Skeletal muscle tissue (tissue), 5 donors: ENCODE results near the gene RCOR2. TPM values are rescaled to one million over a fixed set of nuclear protein-coding genes. Genes with fewer than 3 reads are reported as not detected.

Source experiments
- H3K27ac ChIP-seq: one replicate; pipeline ENCODE4 v1.7.0; 2013; ENCODE audit warnings: mild to moderate bottlenecking, low read depth, low read length, inconsistent platforms
- H3K27me3 ChIP-seq, 3 donors: one replicate each; pipeline ENCODE4 v1.7.0; 2013; ENCODE audit warnings: low read length in 3 of 3; ENCODE audit not compliant: control insufficient read depth in 3 of 3, insufficient read depth in 3 of 3
- H3K36me3 ChIP-seq, 3 donors: one replicate each; pipeline ENCODE4 v1.7.0; 2013; ENCODE audit warnings: low read length in 3 of 3; ENCODE audit not compliant: control insufficient read depth in 3 of 3, insufficient read depth in 3 of 3
- H3K4me1 ChIP-seq, 3 donors: one replicate each; pipeline ENCODE4 v1.7.0; 2013; ENCODE audit warnings: low read length in 3 of 3, mild to moderate bottlenecking in 3 of 3; ENCODE audit not compliant: control insufficient read depth in 3 of 3, insufficient read depth in 3 of 3
- H3K4me3 ChIP-seq, 3 donors: one replicate each; pipeline ENCODE4 v1.7.0; 2013; ENCODE audit warnings: low read length in 3 of 3
- H3K9ac ChIP-seq, 3 donors: one replicate each; pipeline ENCODE4 v1.7.0; 2013; ENCODE audit warnings: low read length in 3 of 3, mild to moderate bottlenecking in 3 of 3, moderate library complexity in 2 of 3, low read depth in 1 of 3
- H3K9me3 ChIP-seq, 3 donors: one replicate each; pipeline ENCODE4 v1.7.0; 2013; ENCODE audit warnings: low read length in 3 of 3; ENCODE audit not compliant: control insufficient read depth in 3 of 3
- small RNA-seq: library from RNA; depleted of rRNA; stranded (forward); fragments of <200 nt; gene quantifications from one replicate; pipeline ENCODE3, GENCODE V24; 2014
- total RNA-seq: library from RNA; depleted of rRNA; stranded (reverse); fragments of >200 nt; gene quantifications from one replicate; pipeline ENCODE4 v1.2.3, GENCODE V29; 2014
- donor health status: Osteomylitis.

The RCOR2 gene
- total RNA-seq, 1 donor from 2014 or later: 4.2 TPM

GRCh38 chr11:63862923-63863322 is 54.0 kb downstream of the RCOR2 start:
- Histone ChIP-seq H3K9me3 (no peaks in the 10 kb centered on the region), H3K36me3 (peaks cover 0 to 6% (median 2%) of the 10 kb centered on the region in 3 donors), H3K9ac (no peak overlapping the region), H3K4me1 (peaks cover 5 to 15% (median 12%) of the 10 kb centered on the region in 3 donors), H3K4me3 (no peak overlapping the region), H3K27ac (no peak overlapping the region), H3K27me3 (no peaks in the 10 kb centered on the region)

Small RNAs within 50 kb of the gene (small RNA-seq; reads per million reads assigned to genes)
- gene RNU6-1306P: not detected

Other genes starting within 250 kb of the RCOR2 start
- 40.2 TPM for gene ATL3, start 245.8 kb downstream of the RCOR2 start, total RNA-seq
- 28.7 TPM for gene RTN3, start 235.7 kb downstream of the RCOR2 start, total RNA-seq
- 15.7 TPM for gene ZFTA, start 148.4 kb downstream of the RCOR2 start, total RNA-seq
- 6.8 TPM for gene SPINDOC, start 103.7 kb downstream of the RCOR2 start, total RNA-seq
- gene MARK2, start 78.1 kb downstream of the RCOR2 start, total RNA-seq: 6.8 TPM
- 4.7 TPM for gene NAA40, start 21.8 kb upstream of the RCOR2 start, total RNA-seq
- gene COX8A, start 57.5 kb upstream of the RCOR2 start, total RNA-seq: 481 TPM
- gene OTUB1, start 69.3 kb upstream of the RCOR2 start, total RNA-seq: 18.3 TPM
- gene FLRT1, start 118.8 kb upstream of the RCOR2 start, total RNA-seq: 0.52 TPM
- gene MACROD1, start 248.9 kb upstream of the RCOR2 start, total RNA-seq: 91.9 TPM